Activated B cell treated with CpG ODN at 0.5 μM for 24 hours (primary cell): Measurements from ENCODE around the gene KCP. TPM values are rescaled to one million over a fixed set of nuclear protein-coding genes. Genes with fewer than 3 reads are reported as not detected.
A peak's percentile ranks its signal among the peaks of the same experiment; 100 is the strongest.

Experiments
- ATAC-seq: fragments of 200-7000 bp; cut with Tn5 transposase; one replicate; pipeline ENCODE4 v1.10.0; 2021; ENCODE audit warnings: low read depth, mild to moderate bottlenecking, moderate library complexity
- CTCF ChIA-PET: fragments of 350-600 bp; sonication (Branson Sonifier 250); formaldehyde crosslinking; loops from one replicate; lab custom pipeline; 2021; ENCODE audit warnings: antibody characterized with exemption; lab: Charles Lee
- POLR2A ChIA-PET: fragments of 350-600 bp; sonication (Branson Sonifier 250); formaldehyde crosslinking; loops from one replicate; lab custom pipeline; 2021; ENCODE audit warnings: antibody characterized with exemption; lab: Charles Lee
- DNase-seq: peaks from one replicate; pipeline ENCODE4 v3.0.0; 2022
- H3K27ac Mint-ChIP-seq: one replicate; pipeline ENCODE4 v1.8.0; 2020; ENCODE audit warnings: mixed read lengths
- H3K27me3 Mint-ChIP-seq: one replicate; pipeline ENCODE4 v1.8.0; 2021; ENCODE audit warnings: mixed read lengths
- H3K36me3 Mint-ChIP-seq: one replicate; pipeline ENCODE4 v1.8.0; 2021; ENCODE audit warnings: low read depth, mixed read lengths
- H3K4me1 Mint-ChIP-seq: one replicate; pipeline ENCODE4 v1.8.0; 2021; ENCODE audit warnings: mixed read lengths
- H3K4me3 Mint-ChIP-seq: one replicate; pipeline ENCODE4 v1.8.0; 2020; ENCODE audit warnings: mild to moderate bottlenecking, mixed read lengths
- H3K9me3 Mint-ChIP-seq: one replicate; pipeline ENCODE4 v1.8.0; 2020; ENCODE audit warnings: mixed read lengths
- intact Hi-C: fragments of 100-400 bp; cut with micrococcal nuclease; formaldehyde crosslinking; loops from one replicate; pipeline ENCODE4 v1.15.1; 2024
- total RNA-seq: library from RNA; stranded (reverse); gene quantifications from 2 replicates; pipeline ENCODE4 v1.2.3, GENCODE V29; 2022
- TF ChIP-seq, protein P1 (sequence below): fragments of 200-600 bp; IDR thresholded peaks from one replicate; pipeline ENCODE4 v1.8.0; 2022; ENCODE audit warnings: antibody characterized with exemption, mild to moderate bottlenecking

The KCP gene
- total RNA-seq, 1 donor from 2014 or later, result 4.1 TPM

DNA sequence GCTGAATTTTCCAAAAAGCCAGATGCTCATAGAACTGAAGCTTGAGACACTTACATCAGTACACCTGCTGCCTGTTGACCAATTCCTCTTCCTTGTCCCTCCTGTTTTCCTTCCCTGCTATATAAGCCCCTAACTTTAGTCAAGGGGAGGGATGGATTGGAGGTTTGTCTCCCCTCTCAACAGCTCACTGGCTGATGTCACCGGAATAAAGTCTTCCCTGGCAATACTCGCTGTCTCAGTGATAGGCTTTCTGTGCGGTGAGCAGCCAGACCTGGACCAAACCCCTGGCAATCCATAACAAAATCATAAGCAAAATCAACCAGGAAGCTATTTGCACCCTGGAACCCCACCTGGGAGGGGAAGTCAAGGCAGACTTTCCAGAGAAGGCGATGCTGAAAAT is 26.3 kb upstream of the KCP start:
- Mint-ChIP-seq H3K36me3 (peaks cover 20% of the 10 kb centered on the region), H3K27me3 (no peaks in the 10 kb centered on the region), H3K9me3 (no peaks in the 10 kb centered on the region), H3K4me3 (peak overlapping the region; percentile 97), H3K27ac (peak overlapping the region; percentile 94), H3K4me1 (peaks cover 75% of the 10 kb centered on the region)
- ChIA-PET POLR2A (interaction anchor here (0.6 to 4.6 kb wide), 6 partner anchors 8 to 209 kb away, joined by 3 to 45 read pairs (median 6); partner anchors contain the start of gene TSPAN33), CTCF (interaction anchor here (1.5 kb wide), 1 partner anchor 34 kb away, joined by 3 read pairs; no protein-coding TSS in a partner anchor)
- ATAC-seq, result no peak
- intact Hi-C loops, result loop anchor here (5.0 to 10.0 kb wide), 2 partner anchors 144 to 678 kb away; partner anchors contain the start of genes CCDC136 and NRF1
- DNase-seq, result no peak
- TF ChIP-seq, protein P1, sequence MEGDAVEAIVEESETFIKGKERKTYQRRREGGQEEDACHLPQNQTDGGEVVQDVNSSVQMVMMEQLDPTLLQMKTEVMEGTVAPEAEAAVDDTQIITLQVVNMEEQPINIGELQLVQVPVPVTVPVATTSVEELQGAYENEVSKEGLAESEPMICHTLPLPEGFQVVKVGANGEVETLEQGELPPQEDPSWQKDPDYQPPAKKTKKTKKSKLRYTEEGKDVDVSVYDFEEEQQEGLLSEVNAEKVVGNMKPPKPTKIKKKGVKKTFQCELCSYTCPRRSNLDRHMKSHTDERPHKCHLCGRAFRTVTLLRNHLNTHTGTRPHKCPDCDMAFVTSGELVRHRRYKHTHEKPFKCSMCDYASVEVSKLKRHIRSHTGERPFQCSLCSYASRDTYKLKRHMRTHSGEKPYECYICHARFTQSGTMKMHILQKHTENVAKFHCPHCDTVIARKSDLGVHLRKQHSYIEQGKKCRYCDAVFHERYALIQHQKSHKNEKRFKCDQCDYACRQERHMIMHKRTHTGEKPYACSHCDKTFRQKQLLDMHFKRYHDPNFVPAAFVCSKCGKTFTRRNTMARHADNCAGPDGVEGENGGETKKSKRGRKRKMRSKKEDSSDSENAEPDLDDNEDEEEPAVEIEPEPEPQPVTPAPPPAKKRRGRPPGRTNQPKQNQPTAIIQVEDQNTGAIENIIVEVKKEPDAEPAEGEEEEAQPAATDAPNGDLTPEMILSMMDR, result no peak

DNA sequence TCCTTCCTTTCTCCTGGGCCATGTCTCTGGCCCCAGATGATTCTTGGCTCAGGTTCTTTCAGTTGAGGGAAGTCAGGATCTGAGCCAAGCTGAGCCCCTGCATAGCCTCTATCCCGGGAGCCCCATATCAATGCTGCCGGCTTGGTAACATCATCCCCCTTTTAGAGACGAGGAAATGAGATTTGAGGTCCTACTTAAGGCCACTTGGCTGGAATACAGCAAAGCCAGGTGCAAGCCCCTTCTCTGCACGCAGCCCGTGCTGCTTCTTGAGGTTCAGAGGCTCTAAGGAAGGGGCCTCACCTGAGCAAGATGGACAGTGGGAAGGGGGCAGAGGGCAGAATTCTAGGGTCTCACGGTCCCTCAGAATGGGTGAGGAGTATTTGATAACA is 24.8 kb upstream of the KCP start:
- peaks cover 7% of the 10 kb centered on the region for H3K36me3 Mint-ChIP-seq
- H3K4me1 Mint-ChIP-seq, result peaks cover 60% of the 10 kb centered on the region
- no peaks in the 10 kb centered on the region for H3K27me3 Mint-ChIP-seq
- H3K9me3 Mint-ChIP-seq, result no peaks in the 10 kb centered on the region
- ChIA-PET POLR2A (interaction anchor here (0.6 to 2.6 kb wide), 7 partner anchors 19 to 211 kb away, joined by 3 to 12 read pairs (median 5); no protein-coding TSS in a partner anchor), CTCF (interaction anchor here (0.5 to 1.5 kb wide), 2 partner anchors 32 to 918 kb away, joined by 3 read pairs; no protein-coding TSS in a partner anchor)
- TF ChIP-seq, protein P1, result no peak
- H3K27ac Mint-ChIP-seq, result peak overlapping the region; percentile 79
- ATAC-seq, result no peak
- no peak for DNase-seq
- intact Hi-C loops, result loop anchor here (5.0 to 10.0 kb wide), 2 partner anchors 143 to 679 kb away; partner anchors contain the start of genes CCDC136 and NRF1
- H3K4me3 Mint-ChIP-seq, result peak overlapping the region; percentile 65

DNA sequence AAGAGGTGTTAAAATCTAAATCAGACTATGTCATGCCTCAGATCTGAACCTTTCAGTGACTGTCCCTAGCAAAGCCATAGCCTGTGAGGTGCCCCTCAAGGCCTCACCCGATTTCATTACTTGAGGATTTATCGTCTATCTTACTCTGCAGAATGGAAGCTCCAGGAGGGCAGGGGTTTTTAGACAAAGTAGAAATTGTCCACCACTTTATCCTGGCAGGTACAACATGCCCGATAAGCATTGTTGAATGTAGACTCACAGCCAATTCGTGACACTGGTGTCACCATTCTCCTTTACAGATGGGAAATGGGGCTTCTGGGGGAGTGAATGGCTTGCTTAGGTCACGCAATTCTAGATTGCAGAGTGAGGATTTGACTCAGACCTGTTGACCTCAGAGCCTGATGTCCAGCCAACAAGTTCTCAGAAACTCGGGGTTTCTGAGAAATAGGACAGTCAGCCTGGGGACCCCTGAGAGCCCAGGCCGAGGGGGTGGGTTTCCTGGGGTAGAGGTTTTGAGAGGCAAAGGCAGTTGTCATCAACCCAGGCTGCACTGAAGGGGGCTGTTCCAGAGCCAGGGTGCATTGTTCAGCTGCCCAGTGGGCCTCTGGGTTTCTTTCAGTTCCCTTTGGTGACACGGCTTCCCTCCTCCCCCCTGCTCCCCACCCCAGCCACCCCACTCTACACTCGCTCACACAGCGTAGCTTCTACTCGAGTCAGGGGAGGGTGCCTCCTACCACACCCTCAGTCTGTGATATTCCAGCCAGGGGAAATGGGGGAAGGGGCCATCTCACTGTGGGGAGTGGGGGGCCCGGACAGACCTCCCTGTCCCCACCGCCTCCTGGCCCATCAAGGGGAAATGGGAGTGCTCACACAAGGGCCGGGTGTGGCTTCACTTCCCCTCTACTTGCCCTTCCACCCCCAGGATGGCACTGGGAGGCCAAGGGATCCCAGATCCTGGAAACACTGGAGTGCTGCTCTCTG is 24.1 kb upstream of the KCP start:
- TF ChIP-seq, protein P1, result no peak
- ChIA-PET CTCF (interaction anchor here (0.5 to 1.5 kb wide), 3 partner anchors 157 to 919 kb away, joined by 3 to 4 read pairs (median 4); no protein-coding TSS in a partner anchor), POLR2A (interaction anchor here (0.6 to 2.6 kb wide), 9 partner anchors 20 to 212 kb away, joined by 3 to 12 read pairs (median 5); no protein-coding TSS in a partner anchor)
- ATAC-seq (peak; percentile 40), DNase-seq (no peak)
- Mint-ChIP-seq H3K4me1 (peaks cover 53% of the 10 kb centered on the region), H3K27me3 (no peaks in the 10 kb centered on the region), H3K4me3 (peak overlapping the region; percentile 65), H3K27ac (peak overlapping the region; percentile 79), H3K36me3 (peaks cover 7% of the 10 kb centered on the region), H3K9me3 (no peaks in the 10 kb centered on the region)
- intact Hi-C loops, result loop anchor here (5.0 to 10.0 kb wide), 2 partner anchors 142 to 680 kb away; partner anchors contain the start of genes CCDC136 and NRF1

DNA sequence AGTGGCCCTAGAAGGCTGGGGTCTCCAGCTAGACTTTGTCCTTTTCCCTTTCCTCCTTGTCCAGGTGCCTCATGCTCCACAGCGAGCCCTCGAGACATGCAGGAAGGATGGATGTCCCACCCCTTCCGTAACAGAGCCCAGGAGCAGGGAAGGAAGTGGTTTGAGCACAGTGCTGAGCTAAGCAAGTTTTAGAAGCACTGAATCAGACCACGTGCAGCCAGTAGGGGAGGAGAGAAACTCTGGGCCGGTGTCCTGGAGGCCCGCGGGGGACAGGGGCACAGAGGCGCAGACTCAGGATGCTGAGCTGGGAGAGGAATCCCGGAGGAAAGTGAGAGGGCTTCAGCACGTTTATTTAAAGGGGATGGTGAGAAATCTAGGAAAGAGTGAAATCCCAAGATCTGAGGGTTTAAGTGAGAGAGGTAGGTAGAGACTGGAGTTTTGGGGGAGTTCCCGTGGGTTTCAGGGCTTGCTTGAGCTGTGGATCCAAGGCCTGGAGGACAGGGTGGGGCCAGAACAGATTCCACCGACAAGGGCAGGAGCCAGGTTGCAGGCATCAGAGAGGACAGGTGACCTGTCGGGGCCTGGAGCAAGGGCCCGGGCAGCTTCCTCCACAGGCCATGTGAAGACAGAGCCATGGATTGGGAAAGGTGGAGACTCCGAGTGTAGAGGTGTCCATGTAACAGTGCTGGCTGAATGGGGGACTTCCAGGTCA is 22.8 kb upstream of the KCP start:
- intact Hi-C loops, result loop anchor here (1.0 to 10.0 kb wide), 2 partner anchors 8 to 681 kb away; partner anchors contain the start of gene NRF1
- TF ChIP-seq, protein P1, result no peak
- Mint-ChIP-seq H3K4me1 (peaks cover 47% of the 10 kb centered on the region), H3K4me3 (peak overlapping the region; percentile 79), H3K27ac (peak overlapping the region; percentile 92), H3K27me3 (no peaks in the 10 kb centered on the region), H3K36me3 (peaks cover 3% of the 10 kb centered on the region), H3K9me3 (no peaks in the 10 kb centered on the region)
- ChIA-PET CTCF (interaction anchor here (1.0 to 1.5 kb wide), 4 partner anchors 19 to 285 kb away, joined by 3 to 8 read pairs (median 4); no protein-coding TSS in a partner anchor), POLR2A (interaction anchor here (0.6 to 2.6 kb wide), 9 partner anchors 8 to 121 kb away, joined by 3 to 12 read pairs (median 5); partner anchors contain the start of gene TNPO3)
- no peak for DNase-seq
- ATAC-seq, result peak; percentile 43
